Epithelial cell of proximal tubule (primary cell): ENCODE results near the gene SLC5A9. TPM values are rescaled to one million over a fixed set of nuclear protein-coding genes. Genes with fewer than 3 reads are reported as not detected.

ENCODE experiments used
- DNase-seq: peaks from one replicate; pipeline ENCODE4 v3.0.0-alpha.2; 2011; ENCODE audit warnings: low read depth
- H3K4me3 ChIP-seq: 2 replicates; pipeline ENCODE4 v1.5.1; 2011; ENCODE audit warnings: low read depth, mild to moderate bottlenecking, low read length
- total RNA-seq: library from RNA; depleted of rRNA; stranded (reverse); fragments of >200 nt; gene quantifications from 2 replicates; pipeline ENCODE4 v1.2.3, GENCODE V29; 2015
- TF ChIP-seq, protein P1 (sequence below): conservative IDR thresholded peaks from 2 replicates; pipeline ENCODE4 v1.5.1; 2012; ENCODE audit warnings: low read depth, mild to moderate bottlenecking, low read length

The SLC5A9 gene
- total RNA-seq, 1 donor from 2014 or later: not detected

DNA sequence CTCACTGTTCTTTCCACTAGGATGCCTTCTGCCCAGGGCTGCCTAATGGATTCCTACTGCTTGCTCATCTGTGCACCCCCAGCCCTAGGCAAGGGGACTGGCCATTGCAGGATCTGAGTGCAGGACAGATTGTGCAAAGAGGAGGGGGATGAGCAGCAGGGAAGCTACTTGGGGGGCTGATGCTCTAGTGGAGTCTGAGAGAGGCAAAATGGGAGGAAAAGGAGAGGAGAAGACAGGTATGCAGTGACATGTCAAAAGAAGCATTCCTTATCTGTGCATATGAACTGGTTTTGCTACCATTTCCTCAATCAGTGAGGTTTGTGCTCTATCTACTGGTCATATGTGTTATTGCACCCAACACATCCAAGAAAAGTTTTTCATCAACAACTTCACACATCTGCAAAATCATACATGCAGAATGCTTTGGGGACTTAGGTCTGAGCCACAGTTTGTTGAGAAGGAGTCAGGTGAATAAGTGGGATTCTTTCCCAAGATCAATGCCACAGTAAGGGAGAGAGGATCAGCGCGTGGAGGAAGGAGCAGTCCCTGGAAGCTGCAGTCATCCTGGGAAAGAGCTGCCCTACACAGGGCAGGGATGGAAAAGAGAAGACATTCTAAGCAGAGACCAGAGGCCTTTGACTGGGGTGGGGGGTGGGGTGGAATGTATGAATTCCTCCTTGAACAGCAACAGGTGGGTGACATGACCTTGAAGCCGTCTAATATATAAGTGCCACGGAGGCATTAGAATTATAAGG is 14.4 kb downstream of the SLC5A9 start:
- peak; percentile 26 for DNase-seq
- TF ChIP-seq, protein P1, sequence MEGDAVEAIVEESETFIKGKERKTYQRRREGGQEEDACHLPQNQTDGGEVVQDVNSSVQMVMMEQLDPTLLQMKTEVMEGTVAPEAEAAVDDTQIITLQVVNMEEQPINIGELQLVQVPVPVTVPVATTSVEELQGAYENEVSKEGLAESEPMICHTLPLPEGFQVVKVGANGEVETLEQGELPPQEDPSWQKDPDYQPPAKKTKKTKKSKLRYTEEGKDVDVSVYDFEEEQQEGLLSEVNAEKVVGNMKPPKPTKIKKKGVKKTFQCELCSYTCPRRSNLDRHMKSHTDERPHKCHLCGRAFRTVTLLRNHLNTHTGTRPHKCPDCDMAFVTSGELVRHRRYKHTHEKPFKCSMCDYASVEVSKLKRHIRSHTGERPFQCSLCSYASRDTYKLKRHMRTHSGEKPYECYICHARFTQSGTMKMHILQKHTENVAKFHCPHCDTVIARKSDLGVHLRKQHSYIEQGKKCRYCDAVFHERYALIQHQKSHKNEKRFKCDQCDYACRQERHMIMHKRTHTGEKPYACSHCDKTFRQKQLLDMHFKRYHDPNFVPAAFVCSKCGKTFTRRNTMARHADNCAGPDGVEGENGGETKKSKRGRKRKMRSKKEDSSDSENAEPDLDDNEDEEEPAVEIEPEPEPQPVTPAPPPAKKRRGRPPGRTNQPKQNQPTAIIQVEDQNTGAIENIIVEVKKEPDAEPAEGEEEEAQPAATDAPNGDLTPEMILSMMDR: peak; percentile 81
- no peak overlapping the region for H3K4me3 ChIP-seq

DNA sequence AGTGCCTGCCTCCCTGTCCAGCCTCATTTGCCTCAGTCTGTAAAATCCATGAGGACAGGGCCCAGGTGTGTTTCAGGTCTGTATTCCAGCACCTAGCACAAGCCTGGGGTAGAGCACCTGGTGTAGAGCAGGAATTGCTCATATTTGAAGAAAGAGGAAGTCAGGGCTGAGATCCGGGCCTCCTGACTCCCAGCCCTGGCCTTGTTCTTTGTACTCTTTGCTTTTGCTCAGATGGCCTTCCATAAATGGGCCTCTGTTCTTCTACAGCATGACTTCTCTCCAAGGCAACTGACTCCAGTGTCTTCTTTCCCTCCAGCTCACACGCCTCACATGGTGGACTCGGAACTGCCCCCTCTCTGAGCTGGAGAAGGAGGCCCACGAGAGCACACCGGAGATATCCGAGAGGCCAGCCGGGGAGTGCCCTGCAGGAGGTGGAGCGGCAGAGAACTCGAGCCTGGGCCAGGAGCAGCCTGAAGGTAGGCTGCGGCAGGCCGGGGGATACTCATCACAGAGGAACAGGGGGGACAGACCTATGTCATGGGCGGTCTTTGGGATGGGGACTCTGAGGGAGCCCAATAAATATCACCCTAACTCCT is 19.7 kb downstream of the SLC5A9 start:
- TF ChIP-seq, protein P1: no peak
- DNase-seq: no peak
- no peak overlapping the region for H3K4me3 ChIP-seq

DNA sequence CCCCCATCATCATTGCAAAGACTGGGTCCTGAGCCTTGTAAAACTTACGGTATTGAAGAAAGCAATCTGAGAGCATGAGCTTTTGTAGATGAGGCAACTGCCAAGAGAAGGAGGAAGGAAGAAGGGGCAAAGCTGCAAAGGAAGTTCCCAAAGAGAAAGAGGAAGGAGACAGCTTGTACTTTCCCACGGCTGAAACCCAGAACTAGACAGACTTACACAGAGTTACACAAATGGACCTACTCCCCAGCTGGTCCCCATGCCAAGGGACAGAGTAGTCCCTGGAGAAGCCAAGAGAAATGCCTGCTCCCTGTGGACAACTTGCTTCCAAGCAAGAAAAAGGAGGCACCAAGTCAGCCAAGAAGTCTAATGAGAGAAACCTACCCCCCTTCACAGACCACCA is 22.6 kb downstream of the SLC5A9 start:
- TF ChIP-seq, protein P1: no peak

DNA sequence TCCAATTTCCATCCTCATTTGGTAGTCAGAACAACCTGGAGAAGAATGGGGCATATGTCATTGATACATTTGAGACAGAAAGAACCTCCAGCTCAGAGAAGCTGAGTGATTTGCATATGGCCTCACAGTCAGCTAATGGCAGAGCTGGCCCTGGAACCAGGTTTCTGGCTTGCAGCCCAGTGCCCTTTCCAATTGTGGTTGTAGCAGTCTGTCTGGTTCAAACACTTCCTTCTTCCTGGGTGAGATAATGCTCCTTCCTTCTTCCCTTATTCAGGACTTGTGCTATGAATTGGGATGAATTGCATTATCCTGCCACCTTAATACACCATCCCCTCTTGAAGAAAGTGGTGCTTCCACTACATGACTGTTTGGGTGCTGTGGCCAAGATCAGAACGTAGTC is 24.2 kb downstream of the SLC5A9 start:
- TF ChIP-seq, protein P1: no peak
- DNase-seq: no peak

More for the DNA sequence above, 22.6 kb downstream of the SLC5A9 start:
- DNase-seq: no peak
- no peak overlapping the region for H3K4me3 ChIP-seq

DNA sequence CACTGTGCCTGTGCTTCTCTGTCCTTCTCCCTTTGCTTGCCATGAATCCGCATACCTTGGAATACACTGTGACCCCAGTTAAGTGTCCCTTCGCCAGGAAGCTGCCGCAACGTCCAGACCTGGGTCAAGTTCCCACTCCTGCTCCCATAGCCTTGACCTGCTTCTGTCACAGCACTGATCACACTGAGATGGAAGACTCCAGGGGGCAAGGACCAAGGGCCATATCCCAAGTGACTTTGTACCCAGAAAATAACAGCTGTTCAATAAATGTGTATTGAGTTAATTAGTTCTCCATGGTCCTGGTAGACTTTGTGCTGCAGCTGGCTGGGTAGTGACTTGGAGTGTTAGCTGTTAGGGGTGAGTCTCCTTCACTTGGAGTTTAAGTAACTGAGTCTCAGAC is 25.8 kb downstream of the SLC5A9 start:
- no peak overlapping the region for H3K4me3 ChIP-seq
- TF ChIP-seq, protein P1: no peak
- DNase-seq: no peak

More for the DNA sequence above, 24.2 kb downstream of the SLC5A9 start:
- no peak overlapping the region for H3K4me3 ChIP-seq

DNA sequence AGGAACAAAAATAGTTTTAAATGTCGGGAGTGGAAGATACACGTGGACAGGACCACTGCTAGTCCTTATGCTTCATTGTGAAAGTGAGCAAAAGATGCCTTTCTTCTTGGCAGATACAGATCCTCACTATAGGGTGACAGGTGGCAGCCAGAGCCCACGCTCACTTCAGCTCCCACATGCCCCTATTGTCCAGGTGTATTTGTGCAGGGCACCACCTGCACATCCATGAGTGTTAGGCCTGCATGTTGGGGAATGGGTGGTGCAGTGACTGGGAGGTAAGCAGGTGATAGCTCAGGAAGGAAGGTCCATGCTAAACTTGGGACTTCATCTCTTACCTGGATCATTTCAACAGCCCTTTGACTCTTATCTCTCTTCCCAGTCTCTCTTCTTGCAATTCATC is 27.4 kb downstream of the SLC5A9 start:
- no peak for DNase-seq
- H3K4me3 ChIP-seq: no peak overlapping the region
- TF ChIP-seq, protein P1: no peak
